ENCODE data around the gene MARK3.

The MARK3 gene

DNA sequence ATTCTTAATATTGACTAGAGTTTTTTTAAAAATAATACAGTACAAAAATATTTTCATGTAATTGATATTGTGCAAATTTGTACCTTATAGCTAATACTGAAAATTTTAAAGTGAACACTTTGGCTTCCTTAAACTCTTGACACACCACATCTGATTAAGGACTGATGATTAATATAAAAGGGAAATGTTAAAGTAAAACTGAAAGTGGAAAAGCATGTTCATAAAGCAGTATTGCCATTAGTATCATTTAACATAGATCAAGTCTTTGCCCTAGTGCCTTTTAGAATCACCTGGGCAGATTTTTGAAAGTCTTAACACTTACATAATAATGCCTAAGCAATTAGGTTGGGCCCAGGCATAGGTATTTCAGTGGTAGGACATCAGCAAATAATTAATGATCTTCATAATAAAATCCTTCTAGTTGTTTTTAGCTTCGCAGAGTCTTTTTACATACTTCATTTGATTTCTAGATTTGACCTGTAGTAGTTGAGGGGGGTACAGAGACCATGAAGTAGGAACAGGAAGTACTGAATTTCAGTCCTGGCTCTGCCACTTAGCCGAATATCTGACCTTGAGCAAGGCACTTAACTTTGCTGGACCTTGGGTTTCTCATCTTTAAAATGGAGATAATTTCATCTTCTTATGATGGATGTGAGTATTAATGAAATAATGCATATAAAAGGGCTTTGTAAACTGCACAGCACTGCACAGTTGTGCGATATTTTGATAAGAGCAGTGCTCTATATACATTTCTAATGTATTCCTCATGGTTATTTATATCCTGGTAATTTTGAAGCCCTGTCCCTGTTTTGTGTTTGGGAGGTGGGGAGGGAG lies 43.7 kb downstream of the MARK3 start:
- H3K4me3 ChIP-seq (ENCODE audit: low read depth, low read length) = no peak overlapping the region
- no peak for DNase-seq (ENCODE audit: low read depth)
- TF ChIP-seq, protein P1, sequence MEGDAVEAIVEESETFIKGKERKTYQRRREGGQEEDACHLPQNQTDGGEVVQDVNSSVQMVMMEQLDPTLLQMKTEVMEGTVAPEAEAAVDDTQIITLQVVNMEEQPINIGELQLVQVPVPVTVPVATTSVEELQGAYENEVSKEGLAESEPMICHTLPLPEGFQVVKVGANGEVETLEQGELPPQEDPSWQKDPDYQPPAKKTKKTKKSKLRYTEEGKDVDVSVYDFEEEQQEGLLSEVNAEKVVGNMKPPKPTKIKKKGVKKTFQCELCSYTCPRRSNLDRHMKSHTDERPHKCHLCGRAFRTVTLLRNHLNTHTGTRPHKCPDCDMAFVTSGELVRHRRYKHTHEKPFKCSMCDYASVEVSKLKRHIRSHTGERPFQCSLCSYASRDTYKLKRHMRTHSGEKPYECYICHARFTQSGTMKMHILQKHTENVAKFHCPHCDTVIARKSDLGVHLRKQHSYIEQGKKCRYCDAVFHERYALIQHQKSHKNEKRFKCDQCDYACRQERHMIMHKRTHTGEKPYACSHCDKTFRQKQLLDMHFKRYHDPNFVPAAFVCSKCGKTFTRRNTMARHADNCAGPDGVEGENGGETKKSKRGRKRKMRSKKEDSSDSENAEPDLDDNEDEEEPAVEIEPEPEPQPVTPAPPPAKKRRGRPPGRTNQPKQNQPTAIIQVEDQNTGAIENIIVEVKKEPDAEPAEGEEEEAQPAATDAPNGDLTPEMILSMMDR (IDR thresholded peaks at IDR 0.05; ENCODE audit: low read depth, low read length, missing control alignments) = no peak
- in situ Hi-C loops (cut with HindIII; ENCODE audit: low sequenced_read_pairs) = no loop called here

DNA sequence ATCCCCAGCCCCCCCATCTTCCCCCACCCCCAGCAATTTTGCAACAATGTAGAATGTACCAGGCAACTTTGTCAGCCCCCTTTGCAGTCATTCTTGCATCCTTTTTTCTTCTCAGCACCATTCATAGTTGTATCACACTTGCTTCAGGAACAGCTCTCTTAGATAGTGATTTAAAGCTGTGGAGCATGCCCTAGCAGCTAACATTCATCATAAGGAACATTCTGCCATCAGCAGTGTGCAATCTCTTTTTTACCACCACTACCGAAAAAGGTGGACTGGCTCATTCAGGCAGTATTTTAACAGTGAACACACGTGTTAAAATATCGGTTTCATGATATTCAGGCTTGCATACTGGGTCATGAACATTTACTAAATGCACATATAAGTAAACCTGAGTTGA lies 45.1 kb downstream of the MARK3 start:
- TF ChIP-seq, protein P1 (IDR thresholded peaks at IDR 0.05; ENCODE audit: low read depth, low read length, missing control alignments) = no peak
- no peak overlapping the region for H3K4me3 ChIP-seq (ENCODE audit: low read depth, low read length)
- in situ Hi-C loops (cut with HindIII; ENCODE audit: low sequenced_read_pairs) = no loop called here
- no peak for DNase-seq (ENCODE audit: low read depth)

DNA sequence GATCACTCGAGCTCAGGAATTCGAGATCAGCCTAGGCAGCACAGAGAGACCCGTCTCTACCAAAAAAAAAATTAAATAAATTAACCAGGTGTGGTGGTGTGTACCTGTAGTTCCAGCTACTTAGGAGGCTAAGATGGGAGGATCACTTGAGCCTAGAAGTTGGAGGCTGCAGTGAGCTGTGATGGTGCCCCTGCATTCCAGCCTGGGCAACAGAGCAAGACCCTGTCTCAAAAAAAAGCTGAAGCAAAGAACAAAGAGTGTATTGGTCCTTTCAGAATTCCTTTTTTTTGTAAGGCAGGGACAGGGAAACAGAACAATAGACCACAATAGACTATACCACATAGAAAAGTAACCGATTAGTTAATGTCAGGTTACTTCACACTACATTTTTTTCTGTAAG lies 47.4 kb downstream of the MARK3 start:
- TF ChIP-seq, protein P1 (IDR thresholded peaks at IDR 0.05; ENCODE audit: low read depth, low read length, missing control alignments) = no peak
- in situ Hi-C loops (cut with HindIII; ENCODE audit: low sequenced_read_pairs) = no loop called here
- no peak for DNase-seq (ENCODE audit: low read depth)
- no peak overlapping the region for H3K4me3 ChIP-seq (ENCODE audit: low read depth, low read length)

DNA sequence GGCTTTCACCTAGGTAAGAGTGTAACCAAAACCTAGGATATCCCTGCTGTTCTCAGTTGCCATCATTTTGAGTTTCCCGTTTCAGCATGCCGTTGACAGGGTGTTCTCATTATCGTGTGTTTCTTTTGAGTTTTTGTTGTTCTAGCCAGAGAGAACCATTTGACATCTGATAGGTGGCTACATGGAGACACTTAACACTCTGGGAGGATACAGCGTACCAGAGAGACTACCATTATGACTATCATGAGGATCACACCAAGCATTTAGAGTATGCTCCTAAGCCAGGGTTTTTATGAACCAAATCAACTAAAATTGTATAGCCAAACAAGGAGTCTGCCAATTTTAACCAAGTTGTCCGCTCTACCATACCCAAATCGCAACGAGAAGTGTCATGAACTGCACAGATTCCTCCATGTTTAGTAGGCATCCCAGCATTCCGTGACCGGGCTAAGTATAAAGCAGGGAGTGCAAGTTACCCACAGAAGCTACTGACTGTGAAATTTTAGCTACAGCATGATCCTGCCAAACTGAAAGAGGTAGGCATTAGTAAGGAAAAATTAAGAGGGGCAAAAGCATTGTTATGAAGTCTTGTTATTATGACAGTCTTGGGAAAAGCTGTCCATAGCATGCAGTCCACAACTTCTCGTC lies 48.8 kb downstream of the MARK3 start:
- in situ Hi-C loops (cut with HindIII; ENCODE audit: low sequenced_read_pairs) = no loop called here

DNA sequence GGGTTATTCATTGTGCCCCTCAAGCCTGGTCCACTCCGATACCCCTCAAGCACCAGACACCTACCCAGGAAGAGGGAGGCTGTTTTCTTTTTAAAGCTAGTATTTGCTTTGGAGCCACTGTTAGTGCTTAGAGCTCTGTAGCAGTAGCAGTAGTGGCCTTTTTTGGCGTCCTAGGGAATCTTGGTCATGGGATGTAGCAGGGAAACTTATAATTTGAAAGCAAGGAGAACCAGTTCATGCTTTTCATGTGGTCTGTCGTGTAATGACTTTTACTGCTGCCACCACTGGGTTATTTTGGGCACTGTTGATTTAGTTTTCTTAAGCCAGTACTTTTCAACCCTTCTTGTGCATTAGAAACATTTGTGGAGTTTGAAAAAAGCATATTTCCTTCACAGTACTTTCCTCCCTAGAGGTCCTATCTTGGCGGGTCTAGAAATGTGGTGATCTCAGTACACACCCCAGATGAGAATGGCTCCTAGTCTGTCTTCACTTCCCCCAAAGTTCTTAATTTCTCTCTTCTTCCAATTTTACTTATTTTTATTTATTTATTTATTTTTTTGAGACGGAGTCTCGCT lies 49.7 kb downstream of the MARK3 start:
- no peak for DNase-seq (ENCODE audit: low read depth)
- TF ChIP-seq, protein P1 (IDR thresholded peaks at IDR 0.05; ENCODE audit: low read depth, low read length, missing control alignments) = no peak
- H3K4me3 ChIP-seq (ENCODE audit: low read depth, low read length) = no peak overlapping the region
- in situ Hi-C loops (cut with HindIII; ENCODE audit: low sequenced_read_pairs) = no loop called here

More for the DNA sequence above, 48.8 kb downstream of the MARK3 start:
- DNase-seq (ENCODE audit: low read depth) = no peak
- TF ChIP-seq, protein P1 (IDR thresholded peaks at IDR 0.05; ENCODE audit: low read depth, low read length, missing control alignments) = no peak
- H3K4me3 ChIP-seq (ENCODE audit: low read depth, low read length) = no peak overlapping the region

DNA sequence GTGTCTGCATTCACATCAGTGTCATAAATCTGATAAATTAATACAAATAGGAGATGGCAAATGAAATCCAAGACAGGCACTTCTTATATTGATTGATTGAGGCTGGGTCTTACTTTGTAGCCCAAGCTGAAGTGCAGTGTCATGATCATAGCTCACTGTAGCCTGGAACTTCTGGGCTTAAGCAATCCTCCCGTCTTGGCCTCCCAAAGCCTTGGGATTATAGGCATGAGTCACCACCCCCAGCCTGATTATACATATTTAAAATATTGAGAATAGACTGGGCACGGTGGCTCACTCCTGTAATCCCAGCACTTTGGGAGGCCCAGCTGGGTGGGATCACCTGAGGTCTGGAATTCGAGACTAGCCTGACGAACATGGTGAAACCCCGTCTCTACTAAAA lies 51.3 kb downstream of the MARK3 start:
- in situ Hi-C loops (cut with HindIII; ENCODE audit: low sequenced_read_pairs) = no loop called here
- H3K4me3 ChIP-seq (ENCODE audit: low read depth, low read length) = no peak overlapping the region
- no peak for DNase-seq (ENCODE audit: low read depth)
- TF ChIP-seq, protein P1 (IDR thresholded peaks at IDR 0.05; ENCODE audit: low read depth, low read length, missing control alignments) = no peak

Data from astrocyte of the cerebellum (primary cell).